Smooth muscle cell of trachea (primary cell): ENCODE data around the gene GPR52. TPM values are rescaled to one million over a fixed set of nuclear protein-coding genes. Genes with fewer than 3 reads are reported as not detected.

ENCODE experiments used
- total RNA-seq: library from RNA; depleted of rRNA; stranded (reverse); fragments of >200 nt; gene quantifications from 2 replicates; pipeline ENCODE4 v1.2.1, GENCODE V29; 2014

Gene GPR52
- 0.50 and 1.5 TPM in 2 replicates for total RNA-seq

GRCh38 chr1:174447866-174448530 lies at the start of gene GPR52:
Gene GPR52, plus strand, starts transcription at chr1:174447964. Its CDS starts 148 bp downstream, at chr1:174448112.

